ENCODE results near the gene DHRS12.

The DHRS12 gene

GRCh38 chr13:51783428-51784094 lies 20.4 kb downstream of the DHRS12 start:
- no peak for DNase-seq (ENCODE audit: low read depth in 2 of 2)

DNA sequence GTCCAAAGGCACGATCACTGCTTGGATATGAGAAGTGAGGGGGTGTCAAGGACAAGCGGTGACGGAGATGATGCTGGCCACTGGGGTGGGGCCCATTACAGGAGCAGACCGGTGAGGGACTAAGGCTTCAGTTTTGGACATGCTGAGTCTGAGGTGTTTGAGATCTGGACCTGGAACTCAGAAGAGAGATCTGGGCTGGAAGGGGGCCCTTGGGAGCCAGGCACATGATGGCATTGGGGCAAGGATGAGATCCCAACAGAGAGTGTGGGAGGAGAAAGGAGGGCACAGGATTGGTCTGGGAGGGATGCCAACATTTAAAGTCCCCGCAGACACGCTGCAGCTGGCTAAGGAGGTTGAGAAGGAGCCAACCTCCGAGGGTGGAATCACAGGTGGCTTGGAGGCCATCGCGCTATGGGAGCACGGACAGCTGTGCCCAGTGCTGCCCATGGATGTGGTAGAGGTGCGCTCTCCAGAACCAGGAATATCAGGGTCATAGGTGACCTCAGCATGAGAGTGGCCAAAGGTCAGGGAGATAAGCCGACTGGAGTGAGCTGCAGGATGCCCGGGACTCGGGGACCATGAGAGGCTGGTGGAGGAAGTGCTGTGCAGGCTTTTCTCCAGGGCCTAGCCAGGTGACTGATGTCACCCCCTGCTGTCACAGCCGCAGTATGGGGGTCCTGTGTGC lies 21.8 kb downstream of the DHRS12 start:
- no peak for DNase-seq (ENCODE audit: low read depth in 2 of 2)

DNA sequence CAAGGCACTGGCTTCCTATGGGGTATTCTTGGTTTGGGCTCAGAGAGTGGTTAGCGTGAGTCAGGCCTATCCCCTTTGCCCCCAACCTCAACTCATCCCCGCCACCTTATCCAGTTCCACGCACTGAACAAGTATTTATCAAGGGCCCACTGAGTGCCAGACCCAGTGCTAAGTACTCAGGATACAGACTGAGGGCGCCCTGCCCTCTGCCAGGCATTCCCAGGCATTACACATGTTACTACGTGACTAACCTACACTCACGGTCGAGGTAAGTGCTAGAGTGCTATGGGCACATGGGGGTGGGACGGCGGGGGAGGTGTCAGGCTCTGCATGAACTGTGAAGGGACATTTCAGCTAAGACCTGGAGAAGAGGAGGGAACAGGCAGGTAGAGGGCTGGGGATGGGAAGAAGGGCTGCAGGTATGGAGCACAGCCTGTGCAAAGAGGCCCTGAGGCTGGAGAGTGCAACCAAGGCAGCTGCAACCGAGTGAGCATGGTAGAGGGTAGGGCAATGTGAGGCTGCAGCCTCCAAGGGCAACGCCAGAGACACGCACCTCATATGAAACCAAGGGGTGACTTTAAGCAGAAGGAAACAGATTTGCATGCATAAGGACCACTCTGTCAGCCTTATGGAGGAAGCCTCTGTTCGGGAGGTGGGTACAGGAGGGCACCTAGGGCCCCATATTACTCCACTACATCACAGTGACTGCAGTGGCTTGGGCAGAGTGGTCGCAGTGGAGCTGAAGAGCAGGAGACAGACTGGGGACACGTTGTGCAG lies 22.5 kb downstream of the DHRS12 start:
- DNase-seq (ENCODE audit: low read depth in 2 of 2), result no peak

GRCh38 chr13:51780099-51780498 lies 23.9 kb downstream of the DHRS12 start:
- DNase-seq (ENCODE audit: low read depth in 2 of 2), result no peak

- no peak for DNase-seq (ENCODE audit: low read depth in 2 of 2)
Observed at GRCh38 chr13:51778392-51778791, 25.6 kb downstream of the DHRS12 start.

DNA sequence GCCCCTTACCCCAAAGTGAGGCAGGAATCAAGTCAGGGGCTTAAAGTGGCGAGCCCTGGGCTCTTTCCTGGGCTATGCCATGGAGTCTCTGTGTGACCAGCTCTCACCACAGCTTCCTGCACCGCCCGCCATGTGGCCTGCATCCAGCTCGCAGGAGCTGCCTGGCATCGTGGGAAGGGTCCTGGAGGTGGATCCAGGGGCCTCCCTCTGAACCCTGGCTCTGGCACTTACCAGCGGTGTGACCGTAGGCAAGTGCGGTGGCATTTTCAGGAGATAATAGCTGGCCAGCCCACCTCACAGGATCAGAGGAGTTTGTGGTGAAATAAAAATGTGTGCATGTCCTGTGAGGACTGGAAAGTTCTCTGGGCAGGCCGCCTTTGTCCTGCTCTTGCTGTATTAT lies 26.0 kb downstream of the DHRS12 start:
- no peak for DNase-seq (ENCODE audit: low read depth in 2 of 2)

- DNase-seq (ENCODE audit: low read depth in 2 of 2), result no peak
Observed at GRCh38 chr13:51776179-51776578, 27.8 kb downstream of the DHRS12 start.

DNA sequence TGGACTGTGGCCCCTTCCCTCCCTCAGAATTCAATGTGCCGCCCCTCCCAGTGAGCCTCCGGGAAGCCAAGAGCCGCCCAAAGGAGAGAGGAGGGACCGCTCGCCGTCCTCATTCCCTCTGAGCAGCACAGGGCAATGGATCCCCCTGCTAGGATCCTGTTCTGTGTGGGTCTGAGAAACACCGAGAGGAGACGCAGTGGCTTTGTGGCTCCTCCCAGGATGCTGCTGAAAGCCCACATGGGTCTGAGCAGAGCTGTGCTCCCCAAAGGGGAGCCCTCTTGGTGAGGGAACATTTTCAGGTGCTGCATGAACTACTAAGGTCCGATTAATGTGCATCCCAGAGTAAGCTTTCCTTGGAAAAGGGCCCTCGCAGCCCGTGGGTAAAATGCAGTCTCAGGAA lies 30.4 kb downstream of the DHRS12 start:
- DNase-seq (ENCODE audit: low read depth in 2 of 2), result no peak

DNA sequence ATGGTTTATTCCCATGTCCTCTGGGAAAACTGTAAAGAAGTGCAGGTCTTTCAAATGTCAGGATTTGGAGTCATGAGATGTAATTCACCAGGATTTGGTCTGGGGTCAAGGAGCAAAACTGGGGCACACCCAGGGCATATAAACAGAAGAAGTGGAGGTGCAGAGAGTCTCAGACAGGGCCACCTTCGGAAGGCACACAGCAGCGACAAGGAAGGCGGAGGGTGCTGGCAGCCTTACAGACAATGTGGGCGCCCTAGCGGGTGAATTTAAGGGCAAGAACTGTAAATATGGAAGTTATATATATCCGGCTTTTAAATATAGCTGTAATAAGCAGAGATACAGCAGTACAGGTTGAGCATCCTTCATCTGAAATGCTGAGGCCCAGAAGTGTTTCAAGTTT lies 31.2 kb downstream of the DHRS12 start:
- no peak for DNase-seq (ENCODE audit: low read depth in 2 of 2)

DNA sequence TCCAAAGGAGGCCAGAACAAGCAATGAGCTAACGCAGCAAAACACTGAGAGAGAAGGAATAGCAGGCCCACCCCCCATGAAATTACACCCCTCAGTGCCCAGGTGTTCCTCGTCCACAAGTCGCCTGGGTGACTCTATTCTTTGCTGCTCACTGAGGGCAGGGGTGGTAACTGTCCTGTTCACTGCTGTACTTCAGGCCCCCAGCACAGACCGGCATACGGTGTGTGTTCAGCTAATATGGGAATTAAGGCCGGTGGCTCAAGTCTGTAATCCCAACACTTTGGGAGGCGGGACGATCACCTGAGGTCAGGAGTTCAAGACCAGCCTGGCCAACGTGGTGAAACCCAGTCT lies 31.9 kb downstream of the DHRS12 start:
- DNase-seq (ENCODE audit: low read depth in 2 of 2), result no peak

DNA sequence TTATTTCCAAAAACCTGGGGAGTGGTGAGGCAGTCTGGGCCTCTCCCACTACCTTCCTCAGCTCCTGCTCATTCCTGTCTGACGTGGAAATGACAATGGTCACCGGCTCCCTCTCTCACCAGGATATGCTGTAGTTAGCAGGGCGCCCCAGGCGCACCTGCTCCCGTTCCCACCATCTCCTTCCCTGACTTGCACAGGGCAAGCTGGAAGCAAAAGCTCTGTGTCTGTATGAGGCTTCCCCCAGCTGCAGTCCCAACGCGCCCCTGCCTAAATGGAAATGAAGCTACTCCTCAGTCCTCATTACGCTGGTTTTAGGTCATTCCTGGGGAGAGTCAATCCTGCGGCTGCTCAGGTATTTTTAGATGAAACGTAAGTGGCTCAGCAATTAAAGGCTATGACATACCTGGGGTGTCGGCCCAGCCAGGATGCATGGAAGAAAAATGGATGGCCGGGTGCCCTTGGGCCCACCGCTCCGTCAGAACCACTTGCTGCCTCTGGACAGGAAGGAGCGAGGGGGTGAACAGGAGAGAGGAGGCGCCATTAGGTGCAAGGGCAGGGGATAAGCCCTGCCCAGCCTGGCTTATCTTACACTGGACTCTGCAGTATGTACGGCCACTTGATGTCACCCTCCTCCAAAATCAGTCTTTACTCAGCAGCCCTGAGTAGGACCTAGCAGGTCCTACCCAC lies 32.4 kb downstream of the DHRS12 start:
- DNase-seq (ENCODE audit: low read depth in 2 of 2), result no peak

GRCh38 chr13:51770681-51771417 lies 33.1 kb downstream of the DHRS12 start:
- no peak for DNase-seq (ENCODE audit: low read depth in 2 of 2)

GRCh38 chr13:51770160-51770559 lies 33.8 kb downstream of the DHRS12 start:
- no peak for DNase-seq (ENCODE audit: low read depth in 2 of 2)

DNA sequence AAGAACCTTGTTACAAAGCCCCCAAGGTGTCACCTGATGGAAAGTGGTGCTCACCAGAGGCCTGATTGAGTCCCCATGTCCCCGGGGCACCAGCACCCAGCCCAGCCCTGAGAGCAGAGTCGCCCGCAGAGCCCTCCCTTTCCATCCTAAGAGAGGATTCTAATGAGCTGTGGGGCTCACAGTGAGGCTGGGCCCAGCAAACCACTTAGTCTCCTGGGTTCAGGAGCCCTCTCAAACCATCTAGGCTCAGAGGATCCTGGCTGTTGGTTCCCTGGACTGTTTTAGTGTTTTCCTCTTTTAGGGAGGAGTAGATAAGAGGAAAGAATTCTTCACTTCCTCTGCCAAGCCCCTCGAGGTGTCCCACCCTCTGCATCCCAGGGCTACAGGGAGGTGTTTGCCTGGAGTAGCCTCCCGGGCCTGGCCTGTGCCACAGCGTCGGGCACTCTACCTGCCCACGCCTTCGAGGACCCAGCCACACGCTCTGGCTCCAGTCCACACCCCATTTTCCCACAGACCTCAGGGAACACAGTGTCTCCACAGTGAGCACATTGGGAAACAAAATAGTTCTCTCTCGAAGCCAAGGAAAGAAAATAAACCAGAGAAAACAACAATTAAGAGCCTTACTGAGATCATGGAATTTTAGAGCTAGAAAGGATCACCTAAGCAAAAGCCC lies 34.4 kb downstream of the DHRS12 start:
- DNase-seq (ENCODE audit: low read depth in 2 of 2), result no peak

- DNase-seq (ENCODE audit: low read depth in 2 of 2), result no peak
Observed at GRCh38 chr13:51768976-51769375, 35.0 kb downstream of the DHRS12 start.

- DNase-seq (ENCODE audit: low read depth in 2 of 2), result no peak
Observed at GRCh38 chr13:51768378-51768921, 35.5 kb downstream of the DHRS12 start.

- DNase-seq (ENCODE audit: low read depth in 2 of 2), result no peak
Observed at GRCh38 chr13:51767100-51767499, 36.9 kb downstream of the DHRS12 start.

- DNase-seq (ENCODE audit: low read depth in 2 of 2), result no peak
Observed at GRCh38 chr13:51765142-51765515, 38.8 kb downstream of the DHRS12 start.

DNA sequence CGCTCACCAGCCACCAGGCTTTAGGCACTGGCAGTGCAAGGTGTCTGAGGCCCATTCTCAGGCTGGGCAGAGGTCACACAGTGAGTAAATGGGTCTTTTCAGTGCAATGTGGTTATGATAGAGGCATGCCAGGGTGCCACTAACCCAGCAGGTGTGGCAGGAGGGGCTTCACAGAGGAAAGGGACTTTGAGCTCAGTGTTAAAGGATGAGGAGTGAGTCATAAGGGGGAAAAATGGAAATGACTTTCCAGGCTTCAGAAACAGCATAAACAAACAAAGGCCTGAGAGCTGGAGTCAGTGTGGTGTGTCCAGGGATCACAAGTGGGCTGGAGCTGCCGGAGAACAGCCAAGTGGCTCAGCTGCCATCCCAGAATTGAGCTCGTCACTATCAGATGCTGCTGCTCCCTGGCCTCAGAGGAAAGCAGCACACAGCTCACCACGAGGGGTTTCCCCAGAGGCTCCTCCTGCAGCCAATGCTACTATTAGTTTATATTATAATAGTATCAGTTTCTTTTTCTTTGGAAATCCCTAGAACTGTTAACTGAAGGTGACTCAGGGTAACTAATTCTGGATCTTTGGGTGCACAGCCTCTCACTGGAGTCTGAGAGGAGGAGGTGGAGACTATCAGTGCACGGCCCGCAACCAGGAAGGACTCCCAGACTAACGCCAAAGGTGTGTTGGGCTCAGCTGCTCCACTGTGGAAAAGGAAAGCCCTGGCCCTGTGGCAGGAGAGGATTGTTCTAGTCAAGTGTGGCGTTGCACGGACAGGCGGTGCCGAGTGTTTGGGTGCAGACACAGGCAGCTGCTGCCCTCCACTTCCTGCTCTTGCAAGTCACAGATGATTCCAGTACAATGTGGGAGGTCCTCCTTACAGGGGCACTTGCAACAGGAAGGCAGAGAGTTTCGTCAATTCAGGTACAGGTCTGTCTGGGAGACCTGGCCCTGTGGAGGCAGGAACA lies 39.5 kb downstream of the DHRS12 start:
- DNase-seq (ENCODE audit: low read depth in 2 of 2), result peak; percentile 58 to 64

- no peak for DNase-seq (ENCODE audit: low read depth in 2 of 2)
Observed at GRCh38 chr13:51763486-51763885, 40.5 kb downstream of the DHRS12 start.

Data from stimulated activated CD4-positive, alpha-beta T cell treated with anti-CD3 and anti-CD28 coated beads, Interleukin-12 subunit alpha, Interleukin-12 subunit beta, amount 100 ng/mL, for 24 hours (primary cell).